Bone marrow (tissue), 2 donors: ENCODE results near the gene GRIK2.

ENCODE experiments used
- DNase-seq, 2 donors: peaks; one replicate each; lab custom pipeline; 2025; lab: John Stamatoyannopoulos, UW

GRIK2 gene

GRCh38 chr6:101719521-101719920, 326.0 kb downstream of the GRIK2 start:
- no peak for DNase-seq

GRCh38 chr6:101722471-101722870, 329.0 kb downstream of the GRIK2 start:
- no peak for DNase-seq

- no peak for DNase-seq
These were observed 329.6 kb downstream of the GRIK2 start for GRCh38 chr6:101722991-101723579.

GRCh38 chr6:101728388-101728787, 334.9 kb downstream of the GRIK2 start:
- DNase-seq, result no peak

GRCh38 chr6:101728956-101729355, 335.4 kb downstream of the GRIK2 start:
- no peak for DNase-seq

- DNase-seq, result no peak
These were observed 337.4 kb downstream of the GRIK2 start for GRCh38 chr6:101730954-101731353.

- DNase-seq, result no peak
These were observed 340.4 kb downstream of the GRIK2 start for GRCh38 chr6:101733899-101734298.

GRCh38 chr6:101738481-101738880, 345.0 kb downstream of the GRIK2 start:
- no peak for DNase-seq

- DNase-seq, result no peak
These were observed 347.1 kb downstream of the GRIK2 start for GRCh38 chr6:101740631-101741030.

- no peak for DNase-seq
These were observed 348.1 kb downstream of the GRIK2 start for GRCh38 chr6:101741474-101742171.

- no peak for DNase-seq
These were observed 353.7 kb downstream of the GRIK2 start for GRCh38 chr6:101747160-101747559.

- no peak for DNase-seq
These were observed 354.2 kb downstream of the GRIK2 start for GRCh38 chr6:101747716-101748115.

GRCh38 chr6:101755931-101756330, 362.4 kb downstream of the GRIK2 start:
- DNase-seq, result no peak

- DNase-seq, result no peak
These were observed 364.9 kb downstream of the GRIK2 start for GRCh38 chr6:101758368-101758767.

GRCh38 chr6:101760843-101761621, 367.5 kb downstream of the GRIK2 start:
- DNase-seq, result no peak

- no peak for DNase-seq
These were observed 369.3 kb downstream of the GRIK2 start for GRCh38 chr6:101762851-101763250.

- no peak for DNase-seq
These were observed 371.8 kb downstream of the GRIK2 start for GRCh38 chr6:101765281-101765680.

GRCh38 chr6:101770116-101770515, 376.6 kb downstream of the GRIK2 start:
- no peak for DNase-seq

GRCh38 chr6:101776919-101777350, 383.4 kb downstream of the GRIK2 start:
- no peak for DNase-seq

- no peak for DNase-seq
These were observed 384.1 kb downstream of the GRIK2 start for GRCh38 chr6:101777646-101778045.

GRCh38 chr6:101779051-101779844, 385.7 kb downstream of the GRIK2 start:
- DNase-seq, result no peak

- DNase-seq, result no peak
These were observed 389.8 kb downstream of the GRIK2 start for GRCh38 chr6:101783287-101783686.
